Stimulated activated naive CD8-positive, alpha-beta T cell treated with anti-CD3 and anti-CD28 coated beads, Interleukin-15, amount 100 ng/mL, for 72 hours (primary cell): ENCODE measurements around the gene HAUS8.

Experiments used
- ATAC-seq: fragments of 150-1000 bp; cut with Tn5 transposase; 2 replicates; pipeline ENCODE4 v1.10.0; 2021; ENCODE audit warnings: mild to moderate bottlenecking, moderate library complexity
- DNase-seq, 2 donors: peaks; one replicate each; pipeline ENCODE4 v3.0.0; 2021 to 2022
- H3K27ac Mint-ChIP-seq, 2 donors: one replicate each; pipeline ENCODE4 v1.8.0; 2022; ENCODE audit warnings: mild to moderate bottlenecking in 2 of 2, mixed read lengths in 2 of 2, moderate library complexity in 2 of 2
- H3K27me3 Mint-ChIP-seq: one replicate; pipeline ENCODE4 v1.8.0; 2022; ENCODE audit warnings: mixed read lengths
- H3K4me1 Mint-ChIP-seq: one replicate; pipeline ENCODE4 v1.8.0; 2022; ENCODE audit warnings: mild to moderate bottlenecking, mixed read lengths
- H3K4me3 Mint-ChIP-seq, 2 donors: one replicate each; pipeline ENCODE4 v1.8.0; 2022; ENCODE audit warnings: mild to moderate bottlenecking in 2 of 2, mixed read lengths in 2 of 2, moderate library complexity in 1 of 2
- H3K9me3 Mint-ChIP-seq, 2 donors: one replicate each; pipeline ENCODE4 v1.8.0; 2022; ENCODE audit warnings: mixed read lengths in 2 of 2

HAUS8 gene

GRCh38 chr19:17086834-17087233, 11.6 kb upstream of the HAUS8 start:
- H3K27ac Mint-ChIP-seq = peak overlapping the region in 1 of 2 donors; percentile 23
- no peak overlapping the region for H3K4me3 Mint-ChIP-seq
- H3K9me3 Mint-ChIP-seq = no peaks in the 10 kb centered on the region
- H3K27me3 Mint-ChIP-seq = no peaks in the 10 kb centered on the region
- peaks cover 86% of the 10 kb centered on the region for H3K4me1 Mint-ChIP-seq
- DNase-seq = no peak
- no peak for ATAC-seq

- Mint-ChIP-seq H3K27me3 (no peaks in the 10 kb centered on the region), H3K27ac (no peak overlapping the region), H3K9me3 (no peaks in the 10 kb centered on the region), H3K4me3 (no peak overlapping the region), H3K4me1 (peaks cover 86% of the 10 kb centered on the region)
- DNase-seq = no peak
- no peak for ATAC-seq
These were observed 10.9 kb upstream of the HAUS8 start for GRCh38 chr19:17086120-17086519.

GRCh38 chr19:17081672-17082630, 6.7 kb upstream of the HAUS8 start:
- ATAC-seq = no peak
- Mint-ChIP-seq H3K27me3 (no peaks in the 10 kb centered on the region), H3K27ac (peak overlapping the region in 1 of 2 donors; percentile 63), H3K4me3 (peak overlapping the region in 1 of 2 donors; percentile 21), H3K9me3 (no peaks in the 10 kb centered on the region), H3K4me1 (peaks cover 86% of the 10 kb centered on the region)
- no peak for DNase-seq

- H3K9me3 Mint-ChIP-seq = no peaks in the 10 kb centered on the region
- H3K27me3 Mint-ChIP-seq = no peaks in the 10 kb centered on the region
- no peak for ATAC-seq
- H3K27ac Mint-ChIP-seq = no peak overlapping the region
- H3K4me1 Mint-ChIP-seq = peaks cover 84% of the 10 kb centered on the region
- peak overlapping the region; percentile 53 to 75 for H3K4me3 Mint-ChIP-seq
- DNase-seq = no peak
These were observed 5.2 kb upstream of the HAUS8 start for GRCh38 chr19:17080440-17080801.

- DNase-seq (peak; percentile 70 to 84), ATAC-seq (peak; percentile 80)
- H3K27ac Mint-ChIP-seq = peak overlapping the region; percentile 48 to 57
- peaks cover 78% of the 10 kb centered on the region for H3K4me1 Mint-ChIP-seq
- H3K9me3 Mint-ChIP-seq = no peaks in the 10 kb centered on the region
- peak overlapping the region; percentile 53 to 75 for H3K4me3 Mint-ChIP-seq
- no peaks in the 10 kb centered on the region for H3K27me3 Mint-ChIP-seq
These were observed 4.6 kb upstream of the HAUS8 start for GRCh38 chr19:17079710-17080439.

- peak overlapping the region; percentile 53 to 75 for H3K4me3 Mint-ChIP-seq
- H3K9me3 Mint-ChIP-seq = no peaks in the 10 kb centered on the region
- peaks cover 84% of the 10 kb centered on the region for H3K4me1 Mint-ChIP-seq
- H3K27ac Mint-ChIP-seq = no peak overlapping the region
- no peaks in the 10 kb centered on the region for H3K27me3 Mint-ChIP-seq
- ATAC-seq (no peak), DNase-seq (no peak)
These were observed 3.9 kb upstream of the HAUS8 start for GRCh38 chr19:17078920-17079709.

- Mint-ChIP-seq H3K27ac (no peak overlapping the region), H3K4me1 (peaks cover 86% of the 10 kb centered on the region), H3K27me3 (no peaks in the 10 kb centered on the region), H3K9me3 (no peaks in the 10 kb centered on the region), H3K4me3 (peak overlapping the region; percentile 53 to 100)
- no peak for ATAC-seq
- DNase-seq = no peak
These were observed 3.0 kb upstream of the HAUS8 start for GRCh38 chr19:17078036-17078919.

- no peak for ATAC-seq
- peak overlapping the region; percentile 92 to 100 for H3K4me3 Mint-ChIP-seq
- H3K9me3 Mint-ChIP-seq = no peaks in the 10 kb centered on the region
- H3K27ac Mint-ChIP-seq = no peak overlapping the region
- no peaks in the 10 kb centered on the region for H3K27me3 Mint-ChIP-seq
- H3K4me1 Mint-ChIP-seq = peaks cover 86% of the 10 kb centered on the region
- no peak for DNase-seq
These were observed 2.3 kb upstream of the HAUS8 start for GRCh38 chr19:17077447-17078028.

- Mint-ChIP-seq H3K27me3 (no peaks in the 10 kb centered on the region), H3K9me3 (no peaks in the 10 kb centered on the region), H3K4me3 (peak overlapping the region; percentile 92 to 100), H3K4me1 (peaks cover 78% of the 10 kb centered on the region), H3K27ac (peak overlapping the region; percentile 97 to 98)
- ATAC-seq = no peak
- peak in 1 of 2 donors; percentile 40 for DNase-seq
These were observed 1.3 kb upstream of the HAUS8 start for GRCh38 chr19:17076543-17076991.

GRCh38 chr19:17075864-17076542, 751 bp upstream of the HAUS8 start:
- no peaks in the 10 kb centered on the region for H3K9me3 Mint-ChIP-seq

GRCh38 chr19:17074634-17075034, 618 bp downstream of the HAUS8 start:
- H3K9me3 Mint-ChIP-seq = no peaks in the 10 kb centered on the region
- peak overlapping the region; percentile 99 for H3K27ac Mint-ChIP-seq
- peaks cover 80% of the 10 kb centered on the region for H3K4me1 Mint-ChIP-seq
- peak overlapping the region; percentile 92 to 100 for H3K4me3 Mint-ChIP-seq
- ATAC-seq (no peak), DNase-seq (no peak)
- H3K27me3 Mint-ChIP-seq = no peaks in the 10 kb centered on the region

More at GRCh38 chr19:17075864-17076542, 751 bp upstream of the HAUS8 start:
- H3K27me3 Mint-ChIP-seq = no peaks in the 10 kb centered on the region
- ATAC-seq (peak; percentile 6), DNase-seq (peak; percentile 48 to 66)
- H3K4me1 Mint-ChIP-seq = peaks cover 77% of the 10 kb centered on the region
- peak overlapping the region; percentile 92 to 100 for H3K4me3 Mint-ChIP-seq
- H3K27ac Mint-ChIP-seq = peak overlapping the region; percentile 97 to 98

- Mint-ChIP-seq H3K27ac (peak overlapping the region; percentile 99), H3K4me3 (peak overlapping the region; percentile 92 to 100), H3K27me3 (no peaks in the 10 kb centered on the region), H3K9me3 (no peaks in the 10 kb centered on the region), H3K4me1 (peaks cover 78% of the 10 kb centered on the region)
- DNase-seq (no peak), ATAC-seq (no peak)
These were observed 1.2 kb downstream of the HAUS8 start for GRCh38 chr19:17073869-17074633.

GRCh38 chr19:17070912-17071311, 4.3 kb downstream of the HAUS8 start:
- H3K27me3 Mint-ChIP-seq = no peaks in the 10 kb centered on the region
- H3K4me1 Mint-ChIP-seq = peaks cover 64% of the 10 kb centered on the region
- ATAC-seq (no peak), DNase-seq (no peak)
- H3K27ac Mint-ChIP-seq = peak overlapping the region in 1 of 2 donors; percentile 7
- H3K4me3 Mint-ChIP-seq = no peak overlapping the region
- H3K9me3 Mint-ChIP-seq = no peaks in the 10 kb centered on the region
